HL-60 (cell line): ENCODE measurements around the gene GP1BB.

Experiments used
- DNase-seq, 2 experiments: peaks; one replicate each; pipeline ENCODE4 v3.0.0-alpha.2; 2010 to 2020; ENCODE audit warnings: low read depth in 1 of 2, low spot score in 1 of 2
- H3K27ac ChIP-seq: fragments of 250-450 bp; sonication (Bioruptor Pico); replicated peaks from 2 replicates; pipeline ENCODE4 v1.5.1; 2020; ENCODE audit warnings: mild to moderate bottlenecking, moderate library complexity
- H3K27me3 ChIP-seq: fragments of 250-450 bp; sonication (Bioruptor Pico); 2 replicates; pipeline ENCODE4 v1.5.1; 2021; ENCODE audit warnings: mild to moderate bottlenecking, moderate library complexity; ENCODE audit not compliant: insufficient read depth, poor library complexity, severe bottlenecking
- H3K4me3 ChIP-seq: replicated peaks from 2 replicates; pipeline ENCODE4 v1.5.1; 2011; ENCODE audit warnings: mild to moderate bottlenecking, control low read depth, low read length; ENCODE audit not compliant: insufficient read depth
- GABPA ChIP-seq: IDR thresholded peaks from 2 replicates; pipeline ENCODE4 v1.6.1; 2012; ENCODE audit warnings: low read depth
- POLR2AphosphoS5 ChIP-seq: IDR thresholded peaks from 2 replicates; pipeline ENCODE4 v1.6.1; 2012; ENCODE audit warnings: low read depth
- SPI1 ChIP-seq: IDR thresholded peaks from 2 replicates; pipeline ENCODE4 v1.6.1; 2012; ENCODE audit warnings: low read depth, mild to moderate bottlenecking, borderline replicate concordance
- TF ChIP-seq, protein P1 (sequence below): IDR thresholded peaks from 2 replicates; pipeline ENCODE4 v1.6.1; 2012; ENCODE audit warnings: low read depth; ENCODE audit not compliant: insufficient replicate concordance
- TF ChIP-seq, protein P2 (sequence below): IDR thresholded peaks from one replicate; pipeline ENCODE4 v1.5.1; 2011; ENCODE audit warnings: low read length, control low read depth, inconsistent platforms; ENCODE audit not compliant: insufficient read depth

Gene GP1BB

DNA sequence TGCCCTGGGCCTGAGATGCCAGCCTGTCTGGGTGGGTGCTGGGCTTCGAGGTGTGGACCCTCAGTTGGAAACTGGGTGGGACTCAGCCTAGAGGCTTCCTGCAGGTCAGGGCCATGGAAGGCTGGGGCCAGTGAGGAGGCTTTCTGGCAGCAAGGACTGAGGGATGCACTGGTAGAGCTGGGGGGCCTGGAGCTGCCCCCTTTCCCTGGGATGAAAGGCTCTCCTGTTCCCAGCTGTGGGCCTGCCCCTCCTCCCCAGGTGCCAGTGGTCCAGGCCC, 6.6 kb upstream of the GP1BB start:
- TF ChIP-seq SPI1, result no peak
- no peak for TF ChIP-seq GABPA
- TF ChIP-seq, protein P1, sequence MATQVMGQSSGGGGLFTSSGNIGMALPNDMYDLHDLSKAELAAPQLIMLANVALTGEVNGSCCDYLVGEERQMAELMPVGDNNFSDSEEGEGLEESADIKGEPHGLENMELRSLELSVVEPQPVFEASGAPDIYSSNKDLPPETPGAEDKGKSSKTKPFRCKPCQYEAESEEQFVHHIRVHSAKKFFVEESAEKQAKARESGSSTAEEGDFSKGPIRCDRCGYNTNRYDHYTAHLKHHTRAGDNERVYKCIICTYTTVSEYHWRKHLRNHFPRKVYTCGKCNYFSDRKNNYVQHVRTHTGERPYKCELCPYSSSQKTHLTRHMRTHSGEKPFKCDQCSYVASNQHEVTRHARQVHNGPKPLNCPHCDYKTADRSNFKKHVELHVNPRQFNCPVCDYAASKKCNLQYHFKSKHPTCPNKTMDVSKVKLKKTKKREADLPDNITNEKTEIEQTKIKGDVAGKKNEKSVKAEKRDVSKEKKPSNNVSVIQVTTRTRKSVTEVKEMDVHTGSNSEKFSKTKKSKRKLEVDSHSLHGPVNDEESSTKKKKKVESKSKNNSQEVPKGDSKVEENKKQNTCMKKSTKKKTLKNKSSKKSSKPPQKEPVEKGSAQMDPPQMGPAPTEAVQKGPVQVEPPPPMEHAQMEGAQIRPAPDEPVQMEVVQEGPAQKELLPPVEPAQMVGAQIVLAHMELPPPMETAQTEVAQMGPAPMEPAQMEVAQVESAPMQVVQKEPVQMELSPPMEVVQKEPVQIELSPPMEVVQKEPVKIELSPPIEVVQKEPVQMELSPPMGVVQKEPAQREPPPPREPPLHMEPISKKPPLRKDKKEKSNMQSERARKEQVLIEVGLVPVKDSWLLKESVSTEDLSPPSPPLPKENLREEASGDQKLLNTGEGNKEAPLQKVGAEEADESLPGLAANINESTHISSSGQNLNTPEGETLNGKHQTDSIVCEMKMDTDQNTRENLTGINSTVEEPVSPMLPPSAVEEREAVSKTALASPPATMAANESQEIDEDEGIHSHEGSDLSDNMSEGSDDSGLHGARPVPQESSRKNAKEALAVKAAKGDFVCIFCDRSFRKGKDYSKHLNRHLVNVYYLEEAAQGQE, result no peak
- no peak for TF ChIP-seq POLR2AphosphoS5
- TF ChIP-seq, protein P2, sequence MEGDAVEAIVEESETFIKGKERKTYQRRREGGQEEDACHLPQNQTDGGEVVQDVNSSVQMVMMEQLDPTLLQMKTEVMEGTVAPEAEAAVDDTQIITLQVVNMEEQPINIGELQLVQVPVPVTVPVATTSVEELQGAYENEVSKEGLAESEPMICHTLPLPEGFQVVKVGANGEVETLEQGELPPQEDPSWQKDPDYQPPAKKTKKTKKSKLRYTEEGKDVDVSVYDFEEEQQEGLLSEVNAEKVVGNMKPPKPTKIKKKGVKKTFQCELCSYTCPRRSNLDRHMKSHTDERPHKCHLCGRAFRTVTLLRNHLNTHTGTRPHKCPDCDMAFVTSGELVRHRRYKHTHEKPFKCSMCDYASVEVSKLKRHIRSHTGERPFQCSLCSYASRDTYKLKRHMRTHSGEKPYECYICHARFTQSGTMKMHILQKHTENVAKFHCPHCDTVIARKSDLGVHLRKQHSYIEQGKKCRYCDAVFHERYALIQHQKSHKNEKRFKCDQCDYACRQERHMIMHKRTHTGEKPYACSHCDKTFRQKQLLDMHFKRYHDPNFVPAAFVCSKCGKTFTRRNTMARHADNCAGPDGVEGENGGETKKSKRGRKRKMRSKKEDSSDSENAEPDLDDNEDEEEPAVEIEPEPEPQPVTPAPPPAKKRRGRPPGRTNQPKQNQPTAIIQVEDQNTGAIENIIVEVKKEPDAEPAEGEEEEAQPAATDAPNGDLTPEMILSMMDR, result no peak
- Histone ChIP-seq H3K27ac (no peak overlapping the region), H3K27me3 (no peaks in the 10 kb centered on the region), H3K4me3 (no peak overlapping the region)
- no peak for DNase-seq

- no peaks in the 10 kb centered on the region for H3K27me3 ChIP-seq
These were observed 6.2 kb upstream of the GP1BB start for GRCh38 chr22:19717181-19717580.

GRCh38 chr22:19717691-19718455, 5.5 kb upstream of the GP1BB start:
- TF ChIP-seq SPI1, result no peak
- TF ChIP-seq, protein P2, result peak; percentile 72
- H3K27me3 ChIP-seq, result peaks cover 3% of the 10 kb centered on the region
- peak; percentile 66 to 72 for DNase-seq
- no peak overlapping the region for H3K27ac ChIP-seq
- peak overlapping the region; percentile 40 for H3K4me3 ChIP-seq

More at GRCh38 chr22:19717181-19717580, 6.2 kb upstream of the GP1BB start:
- Histone ChIP-seq H3K27ac (no peak overlapping the region), H3K4me3 (no peak overlapping the region)
- TF ChIP-seq GABPA (no peak), SPI1 (no peak), POLR2AphosphoS5 (no peak)
- TF ChIP-seq, protein P2, result no peak
- TF ChIP-seq, protein P1, result no peak
- DNase-seq, result no peak

GRCh38 chr22:19718456-19719049, 4.8 kb upstream of the GP1BB start:
- DNase-seq, result no peak
- Histone ChIP-seq H3K27ac (no peak overlapping the region), H3K27me3 (peaks cover 9% of the 10 kb centered on the region), H3K4me3 (peak overlapping the region; percentile 40)
- no peak for TF ChIP-seq POLR2AphosphoS5
- TF ChIP-seq, protein P2, result no peak
